ENCODE measurements around the gene FICD.
A peak's percentile ranks its signal among the peaks of the same experiment; 100 is the strongest.

The FICD gene

GRCh38 chr12:108514973-108515814 lies at the start of gene FICD:
Gene FICD (plus strand): TSS chr12:108515277. CDS start chr12:108516973, 1,696 bp downstream.
- Mint-ChIP-seq H3K27ac (peak within 1 kb of the TSS; percentile 89), H3K36me3 (peaks cover 22 to 29% of the 10 kb centered on the region in 2 donors), H3K27me3 (no peaks in the 10 kb centered on the region), H3K4me1 (peaks cover 19 to 56% of the 10 kb centered on the region in 2 donors), H3K4me3 (peak within 1 kb of the TSS; percentile 88 to 89), H3K9me3 (no peaks in the 10 kb centered on the region)
- DNase-seq (peak; percentile 98), ATAC-seq (replicated peaks) (peak; percentile 87 to 93)

- Mint-ChIP-seq H3K27ac (no peak overlapping the region), H3K27me3 (peaks cover 52 to 54% of the 10 kb centered on the region in 2 donors), H3K4me3 (no peak overlapping the region), H3K9me3 (peaks cover 0 to 1% of the 10 kb centered on the region in 2 donors), H3K36me3 (no peaks in the 10 kb centered on the region), H3K4me1 (no peaks in the 10 kb centered on the region)
- ATAC-seq (replicated peaks): no peak
- DNase-seq: no peak
Observed at GRCh38 chr12:108465417-108465816, 49.7 kb upstream of the FICD start.

GRCh38 chr12:108468196-108468968 lies 46.7 kb upstream of the FICD start:
- peaks cover 38 to 44% of the 10 kb centered on the region in 2 donors for H3K27me3 Mint-ChIP-seq
- no peak overlapping the region for H3K27ac Mint-ChIP-seq
- no peak overlapping the region for H3K4me3 Mint-ChIP-seq
- DNase-seq (no peak), ATAC-seq (replicated peaks) (no peak)
- no peaks in the 10 kb centered on the region for H3K36me3 Mint-ChIP-seq
- H3K9me3 Mint-ChIP-seq: peaks cover under 1 to 2% of the 10 kb centered on the region in 2 donors
- no peaks in the 10 kb centered on the region for H3K4me1 Mint-ChIP-seq

- ATAC-seq (replicated peaks) (no peak), DNase-seq (no peak)
- Mint-ChIP-seq H3K4me3 (no peak overlapping the region), H3K27me3 (peaks cover 21 to 32% of the 10 kb centered on the region in 2 donors), H3K36me3 (no peaks in the 10 kb centered on the region), H3K27ac (no peak overlapping the region), H3K9me3 (peaks cover 1 to 4% of the 10 kb centered on the region in 2 donors), H3K4me1 (no peaks in the 10 kb centered on the region)
Observed at GRCh38 chr12:108473400-108474055, 41.5 kb upstream of the FICD start.

GRCh38 chr12:108475396-108475795 lies 39.7 kb upstream of the FICD start:
- Mint-ChIP-seq H3K36me3 (no peaks in the 10 kb centered on the region), H3K4me3 (no peak overlapping the region), H3K27ac (no peak overlapping the region), H3K4me1 (no peaks in the 10 kb centered on the region), H3K9me3 (peaks cover 1 to 4% of the 10 kb centered on the region in 2 donors), H3K27me3 (peaks cover 26 to 32% of the 10 kb centered on the region in 2 donors)
- ATAC-seq (replicated peaks) (no peak), DNase-seq (no peak)

- H3K4me1 Mint-ChIP-seq: no peaks in the 10 kb centered on the region
- H3K4me3 Mint-ChIP-seq: no peak overlapping the region
- peaks cover 1 to 4% of the 10 kb centered on the region in 2 donors for H3K9me3 Mint-ChIP-seq
- DNase-seq: no peak
- peaks cover 26 to 39% of the 10 kb centered on the region in 2 donors for H3K27me3 Mint-ChIP-seq
- no peak overlapping the region for H3K27ac Mint-ChIP-seq
- H3K36me3 Mint-ChIP-seq: no peaks in the 10 kb centered on the region
- no peak for ATAC-seq (replicated peaks)
Observed at GRCh38 chr12:108477055-108477880, 37.8 kb upstream of the FICD start.

GRCh38 chr12:108477881-108478259 lies 37.2 kb upstream of the FICD start:
- Mint-ChIP-seq H3K4me3 (no peak overlapping the region), H3K27me3 (peaks cover 26 to 39% of the 10 kb centered on the region in 2 donors), H3K27ac (no peak overlapping the region), H3K4me1 (no peaks in the 10 kb centered on the region), H3K9me3 (peaks cover 1 to 4% of the 10 kb centered on the region in 2 donors), H3K36me3 (no peaks in the 10 kb centered on the region)
- DNase-seq: no peak
- ATAC-seq (replicated peaks): no peak

- Mint-ChIP-seq H3K36me3 (no peaks in the 10 kb centered on the region), H3K9me3 (no peaks in the 10 kb centered on the region), H3K27me3 (peaks cover 22 to 39% of the 10 kb centered on the region in 2 donors), H3K4me3 (no peak overlapping the region), H3K27ac (no peak overlapping the region), H3K4me1 (no peaks in the 10 kb centered on the region)
- no peak for ATAC-seq (replicated peaks)
- DNase-seq: no peak
Observed at GRCh38 chr12:108478611-108479206, 36.4 kb upstream of the FICD start.

GRCh38 chr12:108479364-108480070 lies 35.6 kb upstream of the FICD start:
- Mint-ChIP-seq H3K9me3 (peaks cover 0 to 1% of the 10 kb centered on the region in 2 donors), H3K27ac (no peak overlapping the region), H3K4me3 (no peak overlapping the region), H3K4me1 (no peaks in the 10 kb centered on the region), H3K36me3 (no peaks in the 10 kb centered on the region), H3K27me3 (peaks cover 18 to 42% of the 10 kb centered on the region in 2 donors)
- no peak for DNase-seq
- ATAC-seq (replicated peaks): peak; percentile 50 to 79

GRCh38 chr12:108482717-108483212 lies 32.3 kb upstream of the FICD start:
- no peak overlapping the region for H3K27ac Mint-ChIP-seq
- DNase-seq (no peak), ATAC-seq (replicated peaks) (no peak)
- peaks cover 36 to 43% of the 10 kb centered on the region in 2 donors for H3K27me3 Mint-ChIP-seq
- H3K4me3 Mint-ChIP-seq: no peak overlapping the region
- H3K4me1 Mint-ChIP-seq: no peaks in the 10 kb centered on the region
- peaks cover 0 to 3% of the 10 kb centered on the region in 2 donors for H3K36me3 Mint-ChIP-seq
- H3K9me3 Mint-ChIP-seq: peaks cover 6 to 8% of the 10 kb centered on the region in 2 donors

- ATAC-seq (replicated peaks) (no peak), DNase-seq (no peak)
- Mint-ChIP-seq H3K36me3 (peaks cover 0 to 3% of the 10 kb centered on the region in 2 donors), H3K27ac (no peak overlapping the region), H3K4me3 (no peak overlapping the region), H3K4me1 (no peaks in the 10 kb centered on the region), H3K9me3 (peaks cover 6 to 8% of the 10 kb centered on the region in 2 donors), H3K27me3 (peaks cover 36 to 42% of the 10 kb centered on the region in 2 donors)
Observed at GRCh38 chr12:108483213-108484059, 31.6 kb upstream of the FICD start.

- H3K4me1 Mint-ChIP-seq: no peaks in the 10 kb centered on the region
- peaks cover 0 to 3% of the 10 kb centered on the region in 2 donors for H3K36me3 Mint-ChIP-seq
- H3K9me3 Mint-ChIP-seq: peaks cover 6 to 10% of the 10 kb centered on the region in 2 donors
- H3K27ac Mint-ChIP-seq: no peak overlapping the region
- DNase-seq: no peak
- ATAC-seq (replicated peaks): no peak
- H3K27me3 Mint-ChIP-seq: peaks cover 37 to 51% of the 10 kb centered on the region in 2 donors
- H3K4me3 Mint-ChIP-seq: no peak overlapping the region
Observed at GRCh38 chr12:108484431-108484830, 30.6 kb upstream of the FICD start.

All from stimulated activated naive B cell treated with anti-CD40 and anti-IgM and Interleukin-4, amounts not matched to agents 10 μg/mL and 1 μg/mL and 100 μg/mL, for 72 hours (primary cell).